Measurements from ENCODE around the gene MME. TPM values are rescaled to one million over a fixed set of nuclear protein-coding genes. Genes with fewer than 3 reads are reported as not detected.

Gene MME
- total RNA-seq, 6 experiments from 2014 or later = 40.3 to 85.5 (median 67.1) TPM

- DNase-seq = no peak
- Mint-ChIP-seq H3K4me3 (no peak overlapping the region), H3K27me3 (ENCODE audit: insufficient read depth) (peaks cover 3% of the 10 kb centered on the region; the same call in 1 of the 2 replicates), H3K27ac (no peak overlapping the region), H3K4me1 (ENCODE audit: low read depth) (peaks cover 6% of the 10 kb centered on the region; the same call in 1 of the 2 replicates), H3K9me3 (peaks cover 31% of the 10 kb centered on the region), H3K36me3 (ENCODE audit: low read depth) (peaks cover 28% of the 10 kb centered on the region)
- TF ChIP-seq, protein P1, sequence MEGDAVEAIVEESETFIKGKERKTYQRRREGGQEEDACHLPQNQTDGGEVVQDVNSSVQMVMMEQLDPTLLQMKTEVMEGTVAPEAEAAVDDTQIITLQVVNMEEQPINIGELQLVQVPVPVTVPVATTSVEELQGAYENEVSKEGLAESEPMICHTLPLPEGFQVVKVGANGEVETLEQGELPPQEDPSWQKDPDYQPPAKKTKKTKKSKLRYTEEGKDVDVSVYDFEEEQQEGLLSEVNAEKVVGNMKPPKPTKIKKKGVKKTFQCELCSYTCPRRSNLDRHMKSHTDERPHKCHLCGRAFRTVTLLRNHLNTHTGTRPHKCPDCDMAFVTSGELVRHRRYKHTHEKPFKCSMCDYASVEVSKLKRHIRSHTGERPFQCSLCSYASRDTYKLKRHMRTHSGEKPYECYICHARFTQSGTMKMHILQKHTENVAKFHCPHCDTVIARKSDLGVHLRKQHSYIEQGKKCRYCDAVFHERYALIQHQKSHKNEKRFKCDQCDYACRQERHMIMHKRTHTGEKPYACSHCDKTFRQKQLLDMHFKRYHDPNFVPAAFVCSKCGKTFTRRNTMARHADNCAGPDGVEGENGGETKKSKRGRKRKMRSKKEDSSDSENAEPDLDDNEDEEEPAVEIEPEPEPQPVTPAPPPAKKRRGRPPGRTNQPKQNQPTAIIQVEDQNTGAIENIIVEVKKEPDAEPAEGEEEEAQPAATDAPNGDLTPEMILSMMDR (IDR thresholded peaks at IDR 0.05) = no peak
Measured at GRCh38 chr3:155052470-155052869, 27.6 kb upstream of the MME start.

DNA sequence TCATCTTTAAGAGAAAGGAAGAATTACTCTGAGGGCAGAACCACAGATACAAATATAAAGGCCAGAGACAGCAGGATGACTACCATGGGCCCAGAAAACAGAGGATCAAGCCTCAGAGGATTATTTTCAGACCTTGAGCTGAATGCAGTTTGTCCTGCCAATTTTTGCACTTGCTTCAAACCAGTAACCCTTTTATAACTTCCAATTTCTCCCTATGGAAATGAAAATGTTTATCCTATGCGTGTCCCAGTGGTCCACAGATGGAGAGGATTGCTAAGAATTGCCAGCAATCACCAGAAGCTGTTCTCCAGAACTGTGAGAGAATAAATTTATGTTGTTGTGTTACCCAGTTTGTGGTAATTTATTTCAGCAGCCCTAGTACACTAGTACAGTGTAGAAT is 26.4 kb upstream of the MME start:
- TF ChIP-seq, protein P1 (IDR thresholded peaks at IDR 0.05) = no peak
- peaks cover 31% of the 10 kb centered on the region for H3K9me3 Mint-ChIP-seq
- H3K4me1 Mint-ChIP-seq (ENCODE audit: low read depth) = peaks cover 6% of the 10 kb centered on the region; the same call in 1 of the 2 replicates
- H3K27ac Mint-ChIP-seq = no peak overlapping the region
- DNase-seq = no peak
- peaks cover 28% of the 10 kb centered on the region for H3K36me3 Mint-ChIP-seq (ENCODE audit: low read depth)
- no peak overlapping the region for H3K4me3 Mint-ChIP-seq
- H3K27me3 Mint-ChIP-seq (ENCODE audit: insufficient read depth) = peaks cover 3% of the 10 kb centered on the region; the same call in 1 of the 2 replicates

GRCh38 chr3:155064920-155065319 is 15.2 kb upstream of the MME start:
- no peak for DNase-seq
- TF ChIP-seq, protein P1 (IDR thresholded peaks at IDR 0.05) = no peak
- no peak overlapping the region for H3K4me3 Mint-ChIP-seq
- H3K9me3 Mint-ChIP-seq = no peaks in the 10 kb centered on the region
- peaks cover 48% of the 10 kb centered on the region for H3K4me1 Mint-ChIP-seq (ENCODE audit: low read depth)
- H3K27me3 Mint-ChIP-seq (ENCODE audit: insufficient read depth) = no peaks in the 10 kb centered on the region; the same call in 1 of the 2 replicates
- peak overlapping the region; percentile 81 for H3K27ac Mint-ChIP-seq
- no peaks in the 10 kb centered on the region for H3K36me3 Mint-ChIP-seq (ENCODE audit: low read depth)

DNA sequence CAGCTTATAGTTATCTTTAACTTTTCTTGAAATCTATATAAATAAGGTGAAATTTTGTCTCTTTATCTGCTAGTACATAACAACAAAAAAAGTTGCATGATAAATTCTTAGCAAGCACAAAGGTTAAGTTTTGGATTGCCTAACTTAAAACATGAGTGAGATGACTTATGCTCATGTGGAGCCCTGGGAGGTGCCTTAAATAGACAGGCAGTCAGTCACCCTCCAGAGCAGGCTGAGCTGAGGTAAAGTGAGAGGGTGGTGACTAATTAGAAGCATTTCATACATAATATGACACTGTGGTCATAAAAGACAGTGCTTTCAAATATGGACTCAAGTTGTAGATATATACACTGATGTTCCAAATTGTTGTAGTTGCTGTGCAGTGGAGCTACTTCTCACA is 14.6 kb upstream of the MME start:
- DNase-seq = peak; percentile 70
- TF ChIP-seq, protein P1 (IDR thresholded peaks at IDR 0.05) = no peak
- Mint-ChIP-seq H3K36me3 (ENCODE audit: low read depth) (no peaks in the 10 kb centered on the region), H3K4me1 (ENCODE audit: low read depth) (peaks cover 55% of the 10 kb centered on the region), H3K9me3 (no peaks in the 10 kb centered on the region), H3K4me3 (no peak overlapping the region), H3K27ac (peak overlapping the region; percentile 81), H3K27me3 (ENCODE audit: insufficient read depth) (no peaks in the 10 kb centered on the region; the same call in 1 of the 2 replicates)

DNA sequence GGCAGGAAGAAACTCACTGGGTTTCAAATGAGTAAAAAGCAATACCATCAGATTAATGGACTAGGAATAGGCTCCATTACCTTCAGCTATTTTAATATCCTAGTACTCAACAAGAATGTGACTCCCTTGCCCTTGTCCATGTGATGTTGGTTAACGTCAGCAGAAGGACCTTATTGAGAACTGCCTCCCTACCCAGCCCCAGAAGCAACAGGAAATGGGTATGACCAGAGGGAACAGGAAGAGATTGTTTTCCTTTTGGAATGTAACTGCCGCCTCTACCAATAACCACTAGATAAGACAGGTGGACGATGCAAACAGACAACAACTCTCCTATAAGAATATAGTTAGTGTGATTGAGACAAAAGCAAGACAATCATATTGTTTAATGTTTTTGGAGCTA is 10.4 kb upstream of the MME start:
- peak overlapping the region; percentile 96 for H3K27ac Mint-ChIP-seq

More for the DNA sequence above, 10.4 kb upstream of the MME start:
- Mint-ChIP-seq H3K27me3 (ENCODE audit: insufficient read depth) (no peaks in the 10 kb centered on the region), H3K4me3 (peak overlapping the region; percentile 33; the same call in 1 of the 2 replicates), H3K36me3 (ENCODE audit: low read depth) (peaks cover 5% of the 10 kb centered on the region), H3K9me3 (no peaks in the 10 kb centered on the region), H3K4me1 (ENCODE audit: low read depth) (peaks cover 68% of the 10 kb centered on the region)
- TF ChIP-seq, protein P1 (IDR thresholded peaks at IDR 0.05) = no peak
- DNase-seq = peak; percentile 24
